GM12865 (cell line): ENCODE data around the gene BIRC2.

ENCODE experiments used
- DNase-seq: peaks from one replicate; pipeline ENCODE4 v3.0.0; 2010; ENCODE audit warnings: low read depth
- H3K4me3 ChIP-seq: 2 replicates; pipeline ENCODE4 v1.5.1; 2011; ENCODE audit warnings: mild to moderate bottlenecking, low read depth, low read length, control low read depth
- TF ChIP-seq, protein P1 (sequence below): IDR thresholded peaks from 2 replicates; pipeline ENCODE4 v1.5.1; 2011; ENCODE audit warnings: low read length, control low read depth, low read depth, inconsistent platforms; ENCODE audit not compliant: insufficient read depth; ENCODE audit errors: missing control alignments

The BIRC2 gene

DNA sequence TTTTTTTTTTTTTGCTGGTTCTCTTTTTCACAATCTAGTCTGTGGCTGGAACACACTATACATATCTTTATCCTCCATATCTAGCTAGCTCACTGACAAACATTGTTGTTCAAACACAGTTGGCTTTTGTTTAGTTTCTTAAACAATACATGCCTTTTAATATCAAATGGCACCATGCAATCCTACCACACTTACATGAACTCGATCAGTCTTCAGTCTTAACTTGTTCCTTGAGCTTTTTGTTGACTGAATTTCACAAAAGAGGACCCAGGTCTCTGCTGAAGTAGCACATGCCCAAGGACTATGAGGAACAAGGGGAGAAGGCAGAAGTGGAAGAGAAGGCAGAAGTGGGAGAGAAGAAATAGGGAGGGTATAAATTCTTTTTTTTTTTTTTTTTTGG is 80.1 kb downstream of the BIRC2 start:
- no peak overlapping the region for H3K4me3 ChIP-seq
- TF ChIP-seq, protein P1, sequence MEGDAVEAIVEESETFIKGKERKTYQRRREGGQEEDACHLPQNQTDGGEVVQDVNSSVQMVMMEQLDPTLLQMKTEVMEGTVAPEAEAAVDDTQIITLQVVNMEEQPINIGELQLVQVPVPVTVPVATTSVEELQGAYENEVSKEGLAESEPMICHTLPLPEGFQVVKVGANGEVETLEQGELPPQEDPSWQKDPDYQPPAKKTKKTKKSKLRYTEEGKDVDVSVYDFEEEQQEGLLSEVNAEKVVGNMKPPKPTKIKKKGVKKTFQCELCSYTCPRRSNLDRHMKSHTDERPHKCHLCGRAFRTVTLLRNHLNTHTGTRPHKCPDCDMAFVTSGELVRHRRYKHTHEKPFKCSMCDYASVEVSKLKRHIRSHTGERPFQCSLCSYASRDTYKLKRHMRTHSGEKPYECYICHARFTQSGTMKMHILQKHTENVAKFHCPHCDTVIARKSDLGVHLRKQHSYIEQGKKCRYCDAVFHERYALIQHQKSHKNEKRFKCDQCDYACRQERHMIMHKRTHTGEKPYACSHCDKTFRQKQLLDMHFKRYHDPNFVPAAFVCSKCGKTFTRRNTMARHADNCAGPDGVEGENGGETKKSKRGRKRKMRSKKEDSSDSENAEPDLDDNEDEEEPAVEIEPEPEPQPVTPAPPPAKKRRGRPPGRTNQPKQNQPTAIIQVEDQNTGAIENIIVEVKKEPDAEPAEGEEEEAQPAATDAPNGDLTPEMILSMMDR, result no peak
- no peak for DNase-seq
